T-cell (primary cell): ENCODE data around the gene ZC3H4. TPM values are rescaled to one million over a fixed set of nuclear protein-coding genes. Genes with fewer than 3 reads are reported as not detected.
"Not testable (repeated sequence)": the region's sequence is repeated elsewhere in the genome, so short reads cannot be mapped to it uniquely, and the experiment has no call there.

Experiments
- ATAC-seq, 4 experiments: fragments of 200-7000 bp in 3 of 4; fragments of 150-1000 bp in 1 of 4; cut with Tn5 transposase; replicated peaks in 1 of 4; 1 replicate in 3 of 4; 2 replicates in 1 of 4; pipeline ENCODE4 v1.10.0; 2021; ENCODE audit warnings: moderate library complexity in 3 of 4, mild to moderate bottlenecking in 2 of 4, moderate number of reproducible peaks in 1 of 4
- CTCF ChIA-PET, 2 donors: fragments of 300-600 bp; sonication (Branson Sonifier 250); formaldehyde crosslinking; loops; one replicate each; lab custom pipeline; 2022; ENCODE audit warnings: antibody characterized with exemption in 2 of 2; lab: Charles Lee
- POLR2A ChIA-PET, 2 donors: fragments of 300-600 bp; sonication (Branson Sonifier 250); formaldehyde crosslinking; loops; one replicate each; lab custom pipeline; 2022; ENCODE audit warnings: antibody characterized with exemption in 2 of 2; lab: Charles Lee
- DNase-seq, 35 experiments: peaks; one replicate each; pipeline versions ENCODE4 v3.0.0 to v3.0.0-alpha.2; 2013 to 2023
- H3K27ac ChIP-seq: one replicate; pipeline ENCODE4 v1.5.1; 2013; ENCODE audit warnings: low read length
- H3K27me3 ChIP-seq, 2 experiments: replicated peaks in 1 of 2; 1 replicate in 1 of 2; 2 replicates in 1 of 2; pipeline versions ENCODE4 v1.6.1 to v1.7.0; 2013; ENCODE audit warnings: low read length in 1 of 2, mixed read lengths in 1 of 2; ENCODE audit not compliant: control insufficient read depth in 2 of 2, insufficient read depth in 2 of 2; ENCODE audit errors: extremely low read depth in 1 of 2
- H3K36me3 ChIP-seq, 2 donors: 1 replicate in 1 of 2; 2 replicates in 1 of 2; pipeline versions ENCODE4 v1.6.1 to v1.7.0; 2013; ENCODE audit warnings: low read length in 1 of 2; ENCODE audit not compliant: control insufficient read depth in 2 of 2, insufficient read depth in 1 of 2; ENCODE audit errors: extremely low read depth in 1 of 2
- H3K4me1 ChIP-seq, 2 experiments: 1 replicate in 1 of 2; 2 replicates in 1 of 2; pipeline versions ENCODE4 v1.6.1 to v1.7.0; 2013; ENCODE audit warnings: low read length in 2 of 2, mixed read lengths in 1 of 2; ENCODE audit not compliant: insufficient read depth in 2 of 2, control insufficient read depth in 1 of 2; ENCODE audit errors: extremely low read depth in 1 of 2
- H3K4me3 ChIP-seq, 2 donors: 1 replicate in 1 of 2; 2 replicates in 1 of 2; pipeline versions ENCODE4 v1.5.1 to v1.7.0; 2013; ENCODE audit warnings: mild to moderate bottlenecking in 2 of 2, low read length in 1 of 2, moderate library complexity in 1 of 2; ENCODE audit not compliant: control insufficient read depth in 1 of 2; ENCODE audit errors: extremely low read depth in 1 of 2
- H3K9me3 ChIP-seq: 2 replicates; pipeline ENCODE4 v1.7.0; 2013
- H3K27ac Mint-ChIP-seq, 2 donors: one replicate each; pipeline ENCODE4 v1.8.0; 2020 to 2021; ENCODE audit warnings: mild to moderate bottlenecking in 2 of 2, mixed read lengths in 2 of 2
- H3K27me3 Mint-ChIP-seq, 2 donors: one replicate each; pipeline ENCODE4 v1.8.0; 2021 to 2022; ENCODE audit warnings: mixed read lengths in 2 of 2
- H3K36me3 Mint-ChIP-seq: one replicate; pipeline ENCODE4 v1.8.0; 2021; ENCODE audit warnings: mixed read lengths
- H3K4me1 Mint-ChIP-seq, 3 donors: one replicate each; pipeline ENCODE4 v1.8.0; 2020 to 2022; ENCODE audit warnings: mixed read lengths in 3 of 3, mild to moderate bottlenecking in 1 of 3
- H3K4me3 Mint-ChIP-seq, 3 donors: one replicate each; pipeline ENCODE4 v1.8.0; 2020 to 2022; ENCODE audit warnings: mild to moderate bottlenecking in 3 of 3, mixed read lengths in 3 of 3, moderate library complexity in 3 of 3
- H3K9me3 Mint-ChIP-seq, 3 donors: one replicate each; pipeline ENCODE4 v1.8.0; 2020 to 2022; ENCODE audit warnings: mixed read lengths in 3 of 3
- WGBS: methylation state at CpG from one replicate; pipeline ENCODE4 v1.1.5; 2013; ENCODE audit warnings: missing lambda C conversion rate; ENCODE audit not compliant: insufficient coverage; 5-methylcytosine and 5-hydroxymethylcytosine counted together
- total RNA-seq, 35 experiments: library from RNA in 6 of 35; stranded (reverse) in 6 of 35; fragments of 120-200 nt in 1 of 35; gene quantifications; one replicate each; pipeline versions ENCODE4 v1.2.1 to v1.2.4 and lab custom pipeline; 2013 to 2026

Gene ZC3H4
- total RNA-seq, 5 donors from 2014 or later (not counting 1 experiment from before 2014, with no cell fraction given), result 64.0 to 81.4 (median 72.3) TPM

- H3K4me1 Mint-ChIP-seq, result no peaks in the 10 kb centered on the region
- ChIA-PET CTCF (interaction anchor here in 1 of 2 donors (0.7 to 1.2 kb wide), 2 partner anchors 66 to 294 kb away, joined by 3 to 4 read pairs; no protein-coding TSS in a partner anchor), POLR2A (interaction anchor here in 1 of 2 donors (0.6 kb wide), 2 partner anchors 21 to 57 kb away, joined by 3 read pairs; partner anchors contain the start of gene ZC3H4)
- Histone ChIP-seq H3K36me3 (no peaks in the 10 kb centered on the region), H3K4me3 (no peak overlapping the region), H3K4me1 (no peaks in the 10 kb centered on the region), H3K27me3 (no peaks in the 10 kb centered on the region), H3K27ac (no peak overlapping the region), H3K9me3 (no peaks in the 10 kb centered on the region)
- ATAC-seq, result no peak
- no peaks in the 10 kb centered on the region for H3K9me3 Mint-ChIP-seq
- no peak for DNase-seq
- no peaks in the 10 kb centered on the region for H3K36me3 Mint-ChIP-seq
- 47% methylated on average over 3 of the region's 5 CpGs for WGBS
- H3K27me3 Mint-ChIP-seq, result no peaks in the 10 kb centered on the region
- H3K4me3 Mint-ChIP-seq, result no peak overlapping the region
- no peak overlapping the region for H3K27ac Mint-ChIP-seq
Observed at GRCh38 chr19:47056411-47056810, 57.2 kb downstream of the ZC3H4 start.

DNA sequence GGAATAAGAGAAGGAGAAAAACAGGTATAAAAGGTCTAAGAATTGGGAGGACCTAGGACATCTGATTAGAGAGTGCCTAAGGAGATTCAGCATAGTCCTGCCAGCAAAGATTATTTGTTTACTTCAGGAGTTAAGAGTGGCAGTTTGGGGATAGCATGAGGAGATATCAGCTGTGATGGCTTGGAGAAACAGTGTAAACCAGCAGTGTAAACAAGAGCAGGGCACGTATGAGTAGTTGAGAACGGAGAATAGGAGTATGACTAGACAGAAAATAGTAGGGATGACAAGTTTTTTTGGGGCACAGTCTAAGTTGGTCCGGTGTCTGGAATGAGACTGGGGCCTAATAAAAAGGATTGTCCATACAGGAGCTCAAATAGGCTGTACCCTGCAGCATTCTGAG, 63.0 kb downstream of the ZC3H4 start:
- H3K27me3 Mint-ChIP-seq, H3K9me3 ChIP-seq, H3K36me3 ChIP-seq, H3K4me3 ChIP-seq, POLR2A ChIA-PET, H3K27ac Mint-ChIP-seq, DNase-seq, H3K9me3 Mint-ChIP-seq, H3K36me3 Mint-ChIP-seq, H3K27me3 ChIP-seq, CTCF ChIA-PET, H3K4me3 Mint-ChIP-seq, H3K27ac ChIP-seq, ATAC-seq: not testable (repeated sequence)
- WGBS, result 100% methylated on average over 1 of the region's 3 CpGs
- H3K4me1 Mint-ChIP-seq, result peaks cover 14 to 18% (median 16%) of the 10 kb centered on the region in 3 donors
- H3K4me1 ChIP-seq, result peaks cover 0 to 19% of the 10 kb centered on the region in 2 experiments

GRCh38 chr19:47049307-47049700, 64.3 kb downstream of the ZC3H4 start:
- H3K4me1 Mint-ChIP-seq, result peaks cover 14 to 18% (median 16%) of the 10 kb centered on the region in 3 donors
- no peaks in the 10 kb centered on the region for H3K27me3 Mint-ChIP-seq
- H3K4me1 ChIP-seq, result peaks cover 0 to 19% of the 10 kb centered on the region in 2 experiments
- H3K27ac Mint-ChIP-seq, result peak overlapping the region; percentile 39 to 89
- H3K4me3 Mint-ChIP-seq, result peak overlapping the region; percentile 88 to 98 (median 92)
- no peaks in the 10 kb centered on the region for H3K9me3 ChIP-seq
- ChIA-PET CTCF (interaction anchor here in 1 of 2 donors (0.6 to 0.8 kb wide), 2 partner anchors 64 to 1186 kb away, joined by 3 to 4 read pairs; partner anchors contain the start of genes SYMPK and ZC3H4), POLR2A (interaction anchor here in 1 of 2 donors (0.5 kb wide), 1 partner anchor 55 kb away, joined by 5 read pairs; no protein-coding TSS in a partner anchor)
- no peaks in the 10 kb centered on the region for H3K36me3 Mint-ChIP-seq
- 79% methylated on average over 6 of the region's 9 CpGs for WGBS
- DNase-seq, result no peak
- no peaks in the 10 kb centered on the region for H3K27me3 ChIP-seq
- H3K27ac ChIP-seq, result no peak overlapping the region
- H3K36me3 ChIP-seq, result peaks cover 0 to 2% of the 10 kb centered on the region in 2 donors
- H3K9me3 Mint-ChIP-seq, result no peaks in the 10 kb centered on the region
- ATAC-seq, result no peak
- no peak overlapping the region for H3K4me3 ChIP-seq

DNA sequence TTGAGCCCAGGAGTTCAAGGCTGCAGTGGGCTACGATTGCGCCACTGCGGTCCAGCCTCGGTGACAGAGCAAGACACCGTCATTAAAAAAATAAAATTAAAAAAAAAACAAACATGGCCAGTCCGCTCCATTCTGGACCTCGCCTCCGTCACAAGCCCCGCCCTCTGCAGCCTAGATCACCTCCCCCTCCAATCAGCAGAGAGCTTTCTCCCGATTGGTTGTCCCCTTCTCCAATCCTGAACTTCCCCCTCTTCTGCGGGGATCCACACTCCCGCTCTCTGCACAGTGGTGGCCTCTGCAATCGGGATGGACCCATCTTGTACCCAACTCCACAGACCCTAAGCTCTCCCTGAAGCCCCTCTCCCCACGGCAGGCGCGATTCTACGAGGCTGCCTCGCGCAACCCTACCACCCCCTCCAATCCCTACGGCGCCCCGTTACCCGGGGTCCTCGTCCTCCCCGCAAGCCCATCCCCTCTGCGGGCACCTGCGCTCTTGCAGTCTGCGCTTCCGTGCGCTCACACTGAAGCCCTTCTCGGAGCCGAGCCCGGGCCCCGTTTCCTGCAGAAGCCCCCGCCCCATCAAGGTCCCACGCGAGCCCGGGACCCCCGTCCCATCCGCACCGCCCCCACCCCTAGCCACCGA, 65.7 kb downstream of the ZC3H4 start:
- H3K4me1 ChIP-seq, result peaks cover 0 to 19% of the 10 kb centered on the region in 2 experiments
- peak overlapping the region; percentile 88 to 92 (median 89) for H3K4me3 Mint-ChIP-seq
- H3K36me3 Mint-ChIP-seq, result no peaks in the 10 kb centered on the region
- H3K27ac ChIP-seq, result peak overlapping the region; percentile 29
- H3K36me3 ChIP-seq, result peaks cover 0 to 3% of the 10 kb centered on the region in 2 donors
- H3K27me3 ChIP-seq, result no peaks in the 10 kb centered on the region
- no peaks in the 10 kb centered on the region for H3K9me3 ChIP-seq
- H3K4me3 ChIP-seq, result peak overlapping the region; percentile 79 to 80
- CTCF ChIA-PET, result interaction anchor here in 1 of 2 donors (0.5 to 1.6 kb wide), 3 partner anchors 12 to 551 kb away, joined by 3 to 7 read pairs (median 4); no protein-coding TSS in a partner anchor
- H3K9me3 Mint-ChIP-seq, result no peaks in the 10 kb centered on the region
- H3K27ac Mint-ChIP-seq, result peak overlapping the region; percentile 72 to 88
- DNase-seq (peak; percentile 23 to 76 (median 46)), ATAC-seq (peak; percentile 45 to 54 (median 48))
- H3K4me1 Mint-ChIP-seq, result peaks cover 14 to 18% (median 16%) of the 10 kb centered on the region in 3 donors
- POLR2A ChIA-PET, result interaction anchor here (0.6 to 1.0 kb wide), 3 partner anchors 66 to 98 kb away, joined by 3 to 17 read pairs (median 3); partner anchors contain the start of gene ZC3H4 (in 1 of the 2)
- no peaks in the 10 kb centered on the region for H3K27me3 Mint-ChIP-seq
- WGBS, result 5% methylated on average over 28 of the region's 42 CpGs

- no peaks in the 10 kb centered on the region for H3K9me3 ChIP-seq
- H3K36me3 Mint-ChIP-seq, result no peaks in the 10 kb centered on the region
- peaks cover 14 to 18% (median 16%) of the 10 kb centered on the region in 3 donors for H3K4me1 Mint-ChIP-seq
- H3K4me3 ChIP-seq, result peak overlapping the region; percentile 79 to 80
- peak overlapping the region; percentile 36 to 46 for H3K27ac Mint-ChIP-seq
- no peaks in the 10 kb centered on the region for H3K27me3 ChIP-seq
- ATAC-seq, result no peak
- peaks cover 0 to 3% of the 10 kb centered on the region in 2 donors for H3K36me3 ChIP-seq
- no peaks in the 10 kb centered on the region for H3K27me3 Mint-ChIP-seq
- POLR2A ChIA-PET, result interaction anchor here in 1 of 2 donors (0.6 to 1.0 kb wide), 2 partner anchors 66 to 99 kb away, joined by 3 to 17 read pairs; partner anchors contain the start of gene ZC3H4
- CTCF ChIA-PET, result interaction anchor here in 1 of 2 donors (0.5 to 1.6 kb wide), 3 partner anchors 11 to 552 kb away, joined by 3 to 7 read pairs (median 4); no protein-coding TSS in a partner anchor
- peaks cover 0 to 19% of the 10 kb centered on the region in 2 experiments for H3K4me1 ChIP-seq
- H3K27ac ChIP-seq, result peak overlapping the region; percentile 29
- peak overlapping the region; percentile 88 to 92 (median 89) for H3K4me3 Mint-ChIP-seq
- H3K9me3 Mint-ChIP-seq, result no peaks in the 10 kb centered on the region
- 92% methylated on average over 10 of the region's 13 CpGs for WGBS
- no peak for DNase-seq
Observed at GRCh38 chr19:47047272-47047762, 66.3 kb downstream of the ZC3H4 start.

GRCh38 chr19:47045867-47046470, 67.6 kb downstream of the ZC3H4 start:
- H3K4me3 Mint-ChIP-seq, result no peak overlapping the region
- CTCF ChIA-PET, result no interaction called here
- WGBS, result 97% methylated on average over 42 of the region's 45 CpGs

More at GRCh38 chr19:47045867-47046470, 67.6 kb downstream of the ZC3H4 start:
- H3K4me1 Mint-ChIP-seq, result peaks cover 14 to 18% (median 16%) of the 10 kb centered on the region in 3 donors
- H3K27ac Mint-ChIP-seq, result no peak overlapping the region
- Histone ChIP-seq H3K9me3 (no peaks in the 10 kb centered on the region), H3K4me3 (no peak overlapping the region), H3K27me3 (no peaks in the 10 kb centered on the region), H3K27ac (no peak overlapping the region), H3K36me3 (peaks cover 0 to 3% of the 10 kb centered on the region in 2 donors), H3K4me1 (peaks cover 0 to 19% of the 10 kb centered on the region in 2 experiments)
- no peaks in the 10 kb centered on the region for H3K36me3 Mint-ChIP-seq
- DNase-seq, result no peak
- H3K27me3 Mint-ChIP-seq, result no peaks in the 10 kb centered on the region
- POLR2A ChIA-PET, result no interaction called here
- no peaks in the 10 kb centered on the region for H3K9me3 Mint-ChIP-seq
- ATAC-seq, result no peak
